Body of pancreas (tissue), 4 donors: ENCODE data around the gene OLAH. TPM values are rescaled to one million over a fixed set of nuclear protein-coding genes. Genes with fewer than 3 reads are reported as not detected.

ENCODE experiments used
- ATAC-seq: fragments of 150-250 bp; one replicate; pipeline ENCODE4 v1.9.1; 2016
- DNase-seq, 4 donors: peaks; one replicate each; pipeline ENCODE4 v3.0.0-alpha.2; 2019
- H3K27ac ChIP-seq, 4 donors: fragments of 200-600 bp; sonication (generic); 1 replicate in 3 of 4; 2 replicates in 1 of 4; pipeline versions ENCODE4 v1.5.1 to v1.6.1; 2016 to 2019; ENCODE audit warnings: mild to moderate bottlenecking in 1 of 4, mixed read lengths in 1 of 4, moderate library complexity in 1 of 4
- H3K27me3 ChIP-seq, 2 donors: fragments of 200-600 bp; sonication (generic); one replicate each; pipeline ENCODE4 v1.6.0; 2016; ENCODE audit warnings: mild to moderate bottlenecking in 1 of 2
- H3K36me3 ChIP-seq, 2 donors: fragments of 200-600 bp; sonication (generic); replicated peaks in 1 of 2; 2 replicates each; pipeline ENCODE4 v1.5.1; 2016; ENCODE audit warnings: low read depth in 2 of 2; ENCODE audit not compliant: insufficient read depth in 1 of 2
- H3K4me1 ChIP-seq: fragments of 200-600 bp; sonication (generic); one replicate; pipeline ENCODE4 v1.6.0; 2016
- H3K4me3 ChIP-seq, 2 donors: fragments of 200-600 bp; sonication (generic); 1 replicate in 1 of 2; 2 replicates in 1 of 2; pipeline ENCODE4 v1.5.1; 2016 to 2019
- H3K9me3 ChIP-seq, 3 donors: fragments of 200-600 bp; sonication (generic); 1 replicate in 2 of 3; 2 replicates in 1 of 3; pipeline ENCODE4 v1.5.1; 2016
- POLR2A ChIP-seq, 3 donors: fragments of 450-650 bp; IDR thresholded peaks; one replicate each; pipeline ENCODE4 v1.6.1; 2016; ENCODE audit warnings: antibody characterized with exemption in 3 of 3, mild to moderate bottlenecking in 2 of 3
- WGBS, 2 donors: methylation state at CpG; one replicate each; pipeline ENCODE4 v1.1.5; 2017; 5-methylcytosine and 5-hydroxymethylcytosine counted together
- intact Hi-C: fragments of 100-400 bp; cut with DNase I; formaldehyde crosslinking; loops from one replicate; pipeline ENCODE4 v1.15.1; 2023
- total RNA-seq, 2 donors: library from RNA; depleted of rRNA; stranded (reverse); fragments of >200 nt; gene quantifications; one replicate each; pipeline ENCODE4 v1.1.0, GENCODE V29; 2016
- TF ChIP-seq, protein P1 (sequence below), 7 experiments: fragments of 450-650 bp in 4 of 7; fragments of 200-600 bp in 3 of 7; sonication (generic) in 3 of 7; IDR thresholded peaks; one replicate each; pipeline ENCODE4 v1.5.1; 2016 to 2019; ENCODE audit warnings: antibody characterized with exemption in 7 of 7

Gene OLAH
- total RNA-seq, 2 donors from 2014 or later, result not detected

DNA sequence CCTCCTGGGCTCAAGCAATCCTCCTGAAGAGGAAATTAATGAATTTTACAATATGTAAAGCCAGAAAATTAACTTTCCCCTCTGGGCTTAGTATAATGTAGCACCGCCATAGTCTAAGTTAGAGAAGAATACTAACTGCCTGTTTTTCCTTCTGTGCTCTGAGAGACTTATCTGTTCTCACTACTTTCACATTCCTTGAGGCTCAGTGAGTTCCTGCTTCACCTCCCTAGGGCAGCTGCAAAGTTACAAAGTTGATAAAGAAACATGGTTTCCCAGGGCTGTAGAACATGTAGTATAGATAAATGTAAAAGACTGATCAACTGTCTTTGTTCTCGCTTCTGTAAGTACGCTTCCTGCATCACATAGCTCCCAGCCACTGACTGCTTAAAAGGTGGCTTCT, 16.0 kb upstream of the OLAH start:
- H3K36me3 ChIP-seq, result no peaks in the 10 kb centered on the region
- H3K4me1 ChIP-seq, result no peaks in the 10 kb centered on the region
- H3K27ac ChIP-seq, result no peak overlapping the region
- ATAC-seq, result no peak
- no peak for DNase-seq
- no peak overlapping the region for H3K4me3 ChIP-seq
- H3K27me3 ChIP-seq, result no peaks in the 10 kb centered on the region
- 75 to 87% methylated on average over 3 of the region's 3 CpGs for WGBS, 2 donors
- no peaks in the 10 kb centered on the region for H3K9me3 ChIP-seq
- intact Hi-C loops, result no loop called here
- TF ChIP-seq, protein P1, sequence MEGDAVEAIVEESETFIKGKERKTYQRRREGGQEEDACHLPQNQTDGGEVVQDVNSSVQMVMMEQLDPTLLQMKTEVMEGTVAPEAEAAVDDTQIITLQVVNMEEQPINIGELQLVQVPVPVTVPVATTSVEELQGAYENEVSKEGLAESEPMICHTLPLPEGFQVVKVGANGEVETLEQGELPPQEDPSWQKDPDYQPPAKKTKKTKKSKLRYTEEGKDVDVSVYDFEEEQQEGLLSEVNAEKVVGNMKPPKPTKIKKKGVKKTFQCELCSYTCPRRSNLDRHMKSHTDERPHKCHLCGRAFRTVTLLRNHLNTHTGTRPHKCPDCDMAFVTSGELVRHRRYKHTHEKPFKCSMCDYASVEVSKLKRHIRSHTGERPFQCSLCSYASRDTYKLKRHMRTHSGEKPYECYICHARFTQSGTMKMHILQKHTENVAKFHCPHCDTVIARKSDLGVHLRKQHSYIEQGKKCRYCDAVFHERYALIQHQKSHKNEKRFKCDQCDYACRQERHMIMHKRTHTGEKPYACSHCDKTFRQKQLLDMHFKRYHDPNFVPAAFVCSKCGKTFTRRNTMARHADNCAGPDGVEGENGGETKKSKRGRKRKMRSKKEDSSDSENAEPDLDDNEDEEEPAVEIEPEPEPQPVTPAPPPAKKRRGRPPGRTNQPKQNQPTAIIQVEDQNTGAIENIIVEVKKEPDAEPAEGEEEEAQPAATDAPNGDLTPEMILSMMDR (IDR thresholded peaks at IDR 0.05), result no peak
- TF ChIP-seq POLR2A (IDR thresholded peaks at IDR 0.05), result no peak

DNA sequence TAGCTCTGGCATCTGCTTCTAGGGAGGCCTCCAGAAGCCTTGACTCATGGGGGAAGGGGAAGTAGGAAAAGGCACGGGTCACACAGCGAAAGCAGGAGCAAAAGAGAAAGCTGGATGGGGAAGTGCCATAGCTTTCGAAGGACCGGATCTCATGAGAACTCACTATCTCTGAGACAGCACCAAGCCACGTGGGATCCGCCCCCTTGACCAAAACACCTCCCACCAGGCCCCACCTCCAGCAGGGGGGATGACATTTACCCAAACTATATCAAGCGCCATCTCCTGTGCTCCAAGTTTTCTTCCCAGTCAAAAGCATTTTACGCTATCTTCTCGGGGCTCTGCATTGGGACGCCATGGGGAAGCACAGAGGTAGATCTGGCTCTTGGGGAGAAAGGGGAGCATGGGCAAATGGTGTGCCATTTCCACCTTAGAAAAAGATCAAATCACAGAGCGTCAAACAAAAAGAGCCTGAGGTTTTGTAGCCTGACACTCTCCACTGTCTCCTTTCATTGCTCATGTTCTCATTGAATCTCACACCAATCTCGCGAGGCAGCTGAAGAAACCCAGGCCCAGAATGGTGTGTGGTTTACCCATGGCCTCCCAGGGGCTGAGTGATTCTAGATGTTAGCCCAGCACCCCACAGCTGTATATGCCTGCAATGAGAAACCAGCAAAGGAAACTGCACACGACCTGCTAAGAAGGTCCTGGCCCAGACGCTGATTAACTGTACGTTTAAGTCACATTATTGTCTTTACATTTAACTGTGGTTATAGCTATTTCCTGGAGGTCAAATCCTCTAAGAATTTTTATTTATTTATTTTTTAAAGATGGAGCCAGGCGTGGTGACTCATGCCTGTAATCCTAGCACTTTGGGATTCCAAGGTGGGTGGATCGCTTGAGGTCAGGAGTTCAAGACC, 8.1 kb upstream of the OLAH start:
- 65 to 71% methylated on average over 18 of the region's 18 CpGs for WGBS, 2 donors
- no peaks in the 10 kb centered on the region for H3K36me3 ChIP-seq
- no peak overlapping the region for H3K4me3 ChIP-seq
- peak in 1 of 4 donors; percentile 44 for DNase-seq
- no peaks in the 10 kb centered on the region for H3K9me3 ChIP-seq
- no peak for ATAC-seq
- no peak overlapping the region for H3K27ac ChIP-seq
- intact Hi-C loops, result no loop called here
- H3K27me3 ChIP-seq, result no peaks in the 10 kb centered on the region
- TF ChIP-seq, protein P1 (IDR thresholded peaks at IDR 0.05), result no peak
- TF ChIP-seq POLR2A (IDR thresholded peaks at IDR 0.05), result no peak
- H3K4me1 ChIP-seq, result no peaks in the 10 kb centered on the region

DNA sequence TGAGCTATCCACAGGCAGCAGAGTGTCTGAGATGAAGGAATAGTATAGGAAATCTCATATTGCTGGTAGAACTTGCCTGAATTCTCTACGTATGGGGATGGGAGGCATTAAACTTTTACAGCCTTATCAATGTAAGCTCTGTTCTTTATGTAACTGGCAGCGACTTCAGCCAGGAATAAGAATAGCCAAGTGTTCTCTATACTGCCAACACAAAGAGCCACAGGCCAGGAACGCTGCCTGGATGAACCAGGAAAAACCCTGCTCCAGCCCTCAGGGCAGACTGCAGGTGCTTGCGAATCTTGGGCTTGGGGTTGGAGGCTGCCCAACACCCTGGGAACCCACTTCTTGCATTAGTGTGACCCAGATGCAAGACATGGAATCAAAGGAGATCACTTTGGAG, 6.1 kb upstream of the OLAH start:
- Histone ChIP-seq H3K27me3 (no peaks in the 10 kb centered on the region), H3K4me3 (no peak overlapping the region), H3K36me3 (no peaks in the 10 kb centered on the region), H3K9me3 (no peaks in the 10 kb centered on the region), H3K4me1 (no peaks in the 10 kb centered on the region), H3K27ac (no peak overlapping the region)
- TF ChIP-seq, protein P1 (IDR thresholded peaks at IDR 0.05), result no peak
- TF ChIP-seq POLR2A (IDR thresholded peaks at IDR 0.05), result no peak
- WGBS, 2 donors, result 74 to 78% methylated on average over 1 to 4 of the region's 4 CpGs
- intact Hi-C loops, result no loop called here
- no peak for ATAC-seq
- no peak for DNase-seq

DNA sequence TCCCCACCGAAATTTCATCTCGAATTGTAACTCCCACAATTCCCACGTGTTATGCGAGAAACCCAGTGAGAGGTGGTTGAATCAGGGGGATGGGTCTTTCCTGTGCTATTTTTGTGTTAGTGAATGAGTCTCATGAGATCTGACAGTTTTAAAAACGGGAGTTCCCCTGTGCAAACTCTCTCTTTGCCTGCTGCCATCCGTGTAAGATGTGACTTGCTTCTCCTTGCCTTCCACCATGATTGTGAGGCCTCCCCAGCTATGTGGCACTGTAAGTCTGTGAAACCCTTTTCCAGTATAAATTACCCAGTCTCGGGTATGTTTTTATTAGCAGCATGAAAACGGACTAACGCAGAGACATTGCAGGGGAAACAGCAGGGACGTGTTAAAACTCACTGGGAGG, 5.3 kb upstream of the OLAH start:
- no peaks in the 10 kb centered on the region for H3K9me3 ChIP-seq
- H3K27ac ChIP-seq, result no peak overlapping the region
- TF ChIP-seq, protein P1 (IDR thresholded peaks at IDR 0.05), result no peak
- no peak for TF ChIP-seq POLR2A (IDR thresholded peaks at IDR 0.05)
- H3K4me3 ChIP-seq, result no peak overlapping the region
- ATAC-seq (no peak), DNase-seq (no peak)
- no peaks in the 10 kb centered on the region for H3K36me3 ChIP-seq
- no peaks in the 10 kb centered on the region for H3K4me1 ChIP-seq
- H3K27me3 ChIP-seq, result no peaks in the 10 kb centered on the region
- intact Hi-C loops, result no loop called here
- 75 to 80% methylated on average over 10 of the region's 10 CpGs for WGBS, 2 donors

DNA sequence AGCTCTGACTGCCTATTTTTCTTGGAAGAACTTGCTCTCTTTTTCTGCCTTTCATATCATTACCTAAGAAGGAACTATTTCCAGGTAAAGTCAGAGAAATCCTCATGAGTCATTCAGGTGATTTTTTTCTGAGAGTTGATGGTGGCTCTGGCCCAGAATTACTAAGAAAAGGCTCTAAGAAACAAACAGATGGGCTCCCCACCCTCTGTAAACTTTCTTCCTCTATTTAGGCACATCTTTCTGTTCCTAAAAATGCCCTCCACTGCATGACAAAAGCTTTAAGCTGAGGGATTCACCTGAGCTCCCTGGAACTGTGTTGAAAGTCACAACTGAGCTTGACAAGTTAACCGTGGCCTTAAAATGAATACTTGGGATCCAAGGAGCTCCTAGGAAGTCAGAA, 1.6 kb downstream of the OLAH start:
- 82 to 100% methylated on average over 1 of the region's 1 CpG for WGBS, 2 donors
- Histone ChIP-seq H3K36me3 (no peaks in the 10 kb centered on the region), H3K27ac (no peak overlapping the region), H3K4me3 (no peak overlapping the region), H3K4me1 (no peaks in the 10 kb centered on the region), H3K27me3 (no peaks in the 10 kb centered on the region), H3K9me3 (no peaks in the 10 kb centered on the region)
- TF ChIP-seq, protein P1 (IDR thresholded peaks at IDR 0.05), result no peak
- no peak for TF ChIP-seq POLR2A (IDR thresholded peaks at IDR 0.05)
- no peak for ATAC-seq
- intact Hi-C loops, result no loop called here
- DNase-seq, result no peak
